Ovary (tissue), 9 donors: ENCODE results near the gene INPP5E. TPM values are rescaled to one million over a fixed set of nuclear protein-coding genes. Genes with fewer than 3 reads are reported as not detected.

Experiments
- DNase-seq, 5 donors: peaks; one replicate each; pipeline ENCODE4 v3.0.0-alpha.2; 2019 to 2020
- H3K27ac ChIP-seq, 2 donors: fragments of 200-600 bp; one replicate each; pipeline versions ENCODE4 v1.5.1 to v1.8.0; 2019 to 2022
- H3K27me3 ChIP-seq: fragments of 200-600 bp; one replicate; pipeline ENCODE4 v1.8.0; 2022
- H3K36me3 ChIP-seq: fragments of 200-600 bp; sonication (generic); one replicate; pipeline ENCODE4 v1.5.1; 2019
- H3K4me1 ChIP-seq: one replicate; pipeline ENCODE4 v1.8.1; 2013; ENCODE audit warnings: mild to moderate bottlenecking, moderate library complexity; ENCODE audit not compliant: insufficient read depth
- H3K4me3 ChIP-seq: fragments of 200-600 bp; sonication (generic); one replicate; pipeline ENCODE4 v1.5.1; 2017
- H3K9me3 ChIP-seq, 2 donors: fragments of 200-600 bp in 1 of 2; sonication (generic) in 1 of 2; one replicate each; pipeline versions ENCODE4 v1.5.1 to v1.8.1; 2013 to 2019; ENCODE audit warnings: mild to moderate bottlenecking in 1 of 2, moderate library complexity in 1 of 2
- CTCF ChIP-seq, 3 donors: fragments of 450-650 bp in 2 of 3; fragments of 200-600 bp in 1 of 3; IDR thresholded peaks; one replicate each; pipeline versions ENCODE4 v1.5.1 to v1.8.0; 2016 to 2022; ENCODE audit warnings: antibody characterized with exemption in 3 of 3, mild to moderate bottlenecking in 1 of 3
- EP300 ChIP-seq: sonication (generic); formaldehyde crosslinking; IDR thresholded peaks from one replicate; pipeline ENCODE4 v1.6.1; 2017; ENCODE audit warnings: antibody characterized with exemption
- POLR2A ChIP-seq: fragments of 450-650 bp; IDR thresholded peaks from one replicate; pipeline ENCODE4 v1.6.1; 2017; ENCODE audit warnings: antibody characterized with exemption, mild to moderate bottlenecking, moderate library complexity
- WGBS, 3 donors: extraction: QIAGEN DNeasy Blood & Tissue Kit in 1 of 3; methylation state at CpG; one replicate each; pipeline versions ENCODE4 v1.1.5 to v1.1.7; 2013 to 2017; 5-methylcytosine and 5-hydroxymethylcytosine counted together
- intact Hi-C, 4 donors: fragments of 100-400 bp; cut with DNase I; formaldehyde crosslinking; loops; one replicate each; pipeline versions ENCODE4 v1.11.0 to v1.15.1; 2022 to 2023
- polyA plus RNA-seq, 2 donors: library from polyadenylated mRNA; stranded (reverse); fragments of 200-250 nt in 1 of 2; fragments of 350-450 nt in 1 of 2; fragmentation: Illumina TruSeq in 1 of 2; extraction: RNeasy Lipid Tissue Mini Kit (QIAGEN cat#74804) in 1 of 2; gene quantifications; one replicate each; pipeline ENCODE4 v1.2.3, GENCODE V29; 2013 to 2014
- total RNA-seq, 7 donors: library from RNA; depleted of rRNA in 2 of 7; stranded (reverse); fragments of >200 nt in 2 of 7; fragmentation: NEBNext Ultra II Directional in 3 of 7; extraction: Animal tissue kit (Norgen Biotek cat#: 25700) in 3 of 7; gene quantifications; one replicate each; pipeline versions ENCODE4 v1.1.0 to v1.2.4, GENCODE V29; 2016 to 2023
- donor health status: DM: no; HTN: no; CAD: no; lungs with moderate emphysema.
- donor health status: DM: no; HTN: no; CAD: no.
- donor health status: Bipolar disorder and iron deficiency.
- donor health status: DM: yes; HTN: yes; CAD: no.
- donor health status: DM: no; HTN: no; CAD: no.
- donor health status: DM: yes; HTN: yes; CAD: no.

Gene INPP5E
- total and polyA plus RNA-seq, 9 donors, result 3.4 to 18.5 (median 15.0) TPM

GRCh38 chr9:136401173-136401922 is 38.3 kb downstream of the INPP5E start:
- Histone ChIP-seq H3K4me1 (peaks cover 13% of the 10 kb centered on the region), H3K9me3 (no peaks in the 10 kb centered on the region), H3K27ac (no peak overlapping the region), H3K27me3 (no peaks in the 10 kb centered on the region), H3K4me3 (no peak overlapping the region), H3K36me3 (no peaks in the 10 kb centered on the region)
- intact Hi-C loops, result loop anchor here in 2 of 4 donors (2.0 to 5.0 kb wide), 2 partner anchors 89 to 91 kb away; no protein-coding TSS in a partner anchor
- DNase-seq, result no peak
- no peak for TF ChIP-seq EP300
- TF ChIP-seq CTCF (IDR thresholded peaks at IDR 0.05), result no peak
- TF ChIP-seq POLR2A, result no peak
- 85 to 89% (median 88%) methylated on average over 18 of the region's 18 CpGs for WGBS, 3 donors

- intact Hi-C loops, result loop anchor here in 2 of 4 donors (2.0 to 5.0 kb wide), 2 partner anchors 88 to 89 kb away; no protein-coding TSS in a partner anchor
- 3 to 17% (median 3%) methylated on average over 22 to 71 of the region's 71 CpGs for WGBS, 3 donors
- Histone ChIP-seq H3K27me3 (no peaks in the 10 kb centered on the region), H3K4me3 (peak within 1 kb of the TSS; percentile 89), H3K9me3 (no peaks in the 10 kb centered on the region), H3K4me1 (peaks cover 13% of the 10 kb centered on the region), H3K36me3 (no peaks in the 10 kb centered on the region), H3K27ac (no peak within 1 kb of the TSS)
- DNase-seq, result peak; percentile 78 to 92 (median 86)
- TF ChIP-seq POLR2A, result no peak
- peak; percentile 90 to 96 (median 92) for TF ChIP-seq CTCF (IDR thresholded peaks at IDR 0.05)
- no peak for TF ChIP-seq EP300
Measured at GRCh38 chr9:136400038-136400834, 39.4 kb downstream of the INPP5E start, which contains the start of gene SNAPC4. Gene SNAPC4, minus strand, starts transcription at chr9:136400170. Its CDS starts 1,742 bp downstream, at chr9:136398428.

GRCh38 chr9:136399176-136400037 is 40.2 kb downstream of the INPP5E start:
- DNase-seq, result peak in 2 of 5 donors; percentile 29 to 43
- intact Hi-C loops, result loop anchor here in 2 of 4 donors (2.0 to 5.0 kb wide), 2 partner anchors 87 to 89 kb away; no protein-coding TSS in a partner anchor

More at GRCh38 chr9:136399176-136400037, 40.2 kb downstream of the INPP5E start:
- no peak for TF ChIP-seq EP300
- TF ChIP-seq POLR2A, result no peak
- no peak for TF ChIP-seq CTCF (IDR thresholded peaks at IDR 0.05)
- Histone ChIP-seq H3K27ac (no peak overlapping the region), H3K4me3 (peak overlapping the region; percentile 89), H3K27me3 (no peaks in the 10 kb centered on the region), H3K36me3 (no peaks in the 10 kb centered on the region), H3K9me3 (no peaks in the 10 kb centered on the region), H3K4me1 (peaks cover 13% of the 10 kb centered on the region)
- 0 to 1% (median 0%) methylated on average over 31 to 67 of the region's 67 CpGs for WGBS, 3 donors
